ENCODE results near the gene CAB39L. TPM values are rescaled to one million over a fixed set of nuclear protein-coding genes. Genes with fewer than 3 reads are reported as not detected.

CAB39L gene
- total RNA-seq, 4 donors from 2014 or later, result 4.7 to 14.4 (median 8.7) TPM

DNA sequence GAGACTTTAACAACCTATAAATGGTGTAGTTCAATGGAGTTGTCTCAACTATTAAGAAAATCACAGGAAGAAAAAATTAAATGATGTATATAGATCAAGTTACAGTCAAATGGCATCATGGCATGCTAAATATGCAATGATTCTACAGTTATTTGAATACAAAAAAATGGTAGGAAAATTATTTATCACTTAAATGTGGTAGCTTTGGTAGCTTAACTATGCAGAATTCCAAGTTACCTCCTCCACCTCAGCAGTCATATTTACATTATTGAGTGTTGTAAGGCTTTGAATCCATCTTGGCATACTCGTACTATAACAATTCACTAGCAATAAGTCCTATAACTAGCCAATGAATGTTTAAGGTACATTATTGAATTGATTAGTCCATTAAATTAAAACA, 36.8 kb downstream of the CAB39L start:
- Histone ChIP-seq H3K4me1 (peaks cover 0 to 8% of the 10 kb centered on the region in 2 donors), H3K27me3 (no peaks in the 10 kb centered on the region), H3K4me3 (no peak overlapping the region), H3K9me3 (no peaks in the 10 kb centered on the region), H3K36me3 (no peaks in the 10 kb centered on the region), H3K27ac (no peak overlapping the region)
- in situ Hi-C loops (cut with MboI; ENCODE audit: low sequenced_read_pairs in 4 of 4) (no loop called here), intact Hi-C loops (cut with DNase I; ENCODE audit: low total_unique reads) (no loop called here)
- no peak for DNase-seq
- TF ChIP-seq POLR2A (IDR thresholded peaks at IDR 0.05) (no peak), CTCF (IDR thresholded peaks at IDR 0.05 in 4 of 5, conservative IDR thresholded peaks at IDR 0.05 in 1 of 5) (no peak)
- ATAC-seq, result no peak

DNA sequence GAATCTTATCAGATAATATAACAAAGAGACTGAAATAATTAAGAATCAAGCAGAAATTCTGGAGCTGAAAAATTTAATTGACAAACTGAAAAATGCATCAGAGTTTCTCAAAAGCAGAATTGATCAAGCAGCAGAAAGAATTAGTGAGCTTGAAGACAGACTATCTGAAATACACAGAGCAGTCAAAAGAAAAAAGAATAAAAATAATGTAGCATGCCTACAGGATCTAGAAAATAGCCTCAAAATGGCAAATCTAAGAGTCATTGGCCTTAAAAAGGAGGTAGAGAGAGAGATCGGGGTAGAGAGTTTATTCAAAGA, 39.2 kb downstream of the CAB39L start:
- no peak overlapping the region for H3K27ac ChIP-seq
- intact Hi-C loops (cut with DNase I; ENCODE audit: low total_unique reads) (no loop called here), in situ Hi-C loops (cut with MboI; ENCODE audit: low sequenced_read_pairs in 4 of 4) (no loop called here)
- no peaks in the 10 kb centered on the region for H3K9me3 ChIP-seq
- H3K36me3 ChIP-seq, result no peaks in the 10 kb centered on the region
- H3K4me1 ChIP-seq, result peaks cover 0 to 4% of the 10 kb centered on the region in 2 donors
- H3K4me3 ChIP-seq, result no peak overlapping the region
- H3K27me3 ChIP-seq, result no peaks in the 10 kb centered on the region
- no peak for TF ChIP-seq POLR2A (IDR thresholded peaks at IDR 0.05)
- TF ChIP-seq CTCF (IDR thresholded peaks at IDR 0.05 in 4 of 5, conservative IDR thresholded peaks at IDR 0.05 in 1 of 5), result no peak
- no peak for DNase-seq
- no peak for ATAC-seq

- Histone ChIP-seq H3K27ac (no peak overlapping the region), H3K4me1 (peaks cover 0 to 4% of the 10 kb centered on the region in 2 donors), H3K36me3 (no peaks in the 10 kb centered on the region), H3K27me3 (no peaks in the 10 kb centered on the region), H3K4me3 (no peak overlapping the region), H3K9me3 (no peaks in the 10 kb centered on the region)
- TF ChIP-seq POLR2A (IDR thresholded peaks at IDR 0.05) (no peak), CTCF (IDR thresholded peaks at IDR 0.05 in 4 of 5, conservative IDR thresholded peaks at IDR 0.05 in 1 of 5) (no peak)
- ATAC-seq (no peak), DNase-seq (no peak)
- in situ Hi-C loops (cut with MboI; ENCODE audit: low sequenced_read_pairs in 4 of 4), result no loop called here
- intact Hi-C loops (cut with DNase I; ENCODE audit: low total_unique reads), result no loop called here
These were observed 39.7 kb downstream of the CAB39L start for GRCh38 chr13:49403996-49404702.

DNA sequence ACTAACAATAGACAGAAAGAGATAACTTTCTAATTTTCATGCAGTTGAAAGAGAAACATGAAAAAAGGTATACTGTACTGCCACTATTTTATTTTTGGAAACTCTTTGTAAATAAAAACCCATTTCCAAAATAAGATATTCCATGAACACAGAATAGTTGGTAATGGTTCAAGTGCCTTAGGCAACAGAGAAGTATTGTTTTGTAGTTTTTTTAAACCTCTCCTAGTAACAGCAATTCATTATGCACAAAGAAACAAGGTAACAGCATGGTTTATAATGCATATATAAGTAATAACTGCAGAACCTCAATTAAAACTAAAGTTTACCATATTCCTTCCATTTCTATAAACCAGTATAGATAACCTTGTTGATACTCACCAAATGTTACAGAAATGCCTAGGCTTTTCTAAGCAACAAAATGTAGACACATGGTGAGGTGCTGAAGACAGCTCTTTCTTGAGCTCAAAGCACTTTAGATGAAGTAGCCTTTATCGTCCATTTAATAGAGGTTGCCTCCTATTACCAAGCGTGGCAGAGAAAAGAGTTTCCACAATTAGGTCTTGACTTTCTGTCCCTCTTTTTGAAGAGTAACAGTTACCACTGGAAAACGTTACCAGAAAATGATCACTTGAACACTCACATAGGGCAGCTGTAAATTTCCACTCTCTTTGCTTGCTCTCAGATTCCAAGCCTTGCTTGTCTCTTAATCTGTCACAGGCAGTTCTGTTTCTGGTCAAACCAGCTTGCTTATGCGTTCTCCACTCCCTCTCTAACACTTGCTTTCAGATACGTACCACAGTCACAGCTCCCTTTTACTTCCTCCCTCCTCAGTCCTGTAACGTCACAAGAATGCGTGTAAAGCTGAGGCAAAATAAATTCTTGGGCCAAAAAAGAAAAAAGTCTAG, 42.9 kb downstream of the CAB39L start:
- Histone ChIP-seq H3K9me3 (no peaks in the 10 kb centered on the region), H3K27ac (peak overlapping the region; percentile 35 to 72 (median 58)), H3K4me1 (peaks cover 0 to 4% of the 10 kb centered on the region in 2 donors), H3K27me3 (no peaks in the 10 kb centered on the region), H3K4me3 (peak overlapping the region; percentile 4 to 46 (median 34)), H3K36me3 (no peaks in the 10 kb centered on the region)
- no peak for TF ChIP-seq CTCF (IDR thresholded peaks at IDR 0.05 in 4 of 5, conservative IDR thresholded peaks at IDR 0.05 in 1 of 5)
- TF ChIP-seq POLR2A (IDR thresholded peaks at IDR 0.05), result peak in 1 of 2 donors; percentile 49
- no peak for DNase-seq
- ATAC-seq, result peak; percentile 83 to 87
- in situ Hi-C loops (cut with MboI; ENCODE audit: low sequenced_read_pairs in 4 of 4) (no loop called here), intact Hi-C loops (cut with DNase I; ENCODE audit: low total_unique reads) (no loop called here)
